HG02840 (cell line): ENCODE results near the gene PRSS53.

Experiments used
- ATAC-seq: cut with Tn5 transposase; IDR thresholded peaks from one replicate; pipeline ENCODE4 v1.9.1; 2021; ENCODE audit warnings: mild to moderate bottlenecking, moderate library complexity, moderate number of reproducible peaks; ENCODE audit not compliant: unreplicated experiment, low FRiP score

PRSS53 gene

DNA sequence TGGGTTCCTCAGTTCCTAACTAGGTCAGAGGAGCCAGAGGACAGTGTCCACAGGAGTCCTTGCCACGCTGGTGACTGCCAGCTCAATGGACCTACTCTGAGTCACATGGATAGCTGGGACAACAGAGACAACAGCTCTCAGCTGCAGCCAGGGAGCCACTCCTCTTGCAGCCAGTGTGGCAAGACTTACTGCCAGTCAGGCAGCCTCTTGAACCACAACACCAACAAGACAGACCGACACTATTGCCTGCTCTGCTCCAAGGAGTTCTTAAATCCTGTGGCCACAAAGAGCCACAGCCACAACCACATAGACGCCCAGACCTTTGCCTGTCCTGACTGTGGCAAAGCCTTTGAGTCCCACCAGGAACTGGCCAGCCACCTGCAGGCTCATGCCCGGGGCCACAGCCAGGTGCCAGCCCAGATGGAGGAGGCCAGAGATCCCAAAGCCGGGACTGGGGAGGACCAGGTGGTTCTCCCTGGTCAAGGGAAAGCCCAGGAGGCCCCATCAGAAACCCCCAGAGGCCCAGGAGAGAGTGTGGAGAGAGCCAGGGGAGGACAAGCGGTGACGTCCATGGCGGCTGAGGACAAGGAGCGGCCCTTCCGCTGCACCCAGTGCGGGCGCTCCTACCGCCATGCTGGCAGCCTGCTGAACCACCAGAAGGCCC lies 7.9 kb downstream of the PRSS53 start:
- no peak for ATAC-seq

DNA sequence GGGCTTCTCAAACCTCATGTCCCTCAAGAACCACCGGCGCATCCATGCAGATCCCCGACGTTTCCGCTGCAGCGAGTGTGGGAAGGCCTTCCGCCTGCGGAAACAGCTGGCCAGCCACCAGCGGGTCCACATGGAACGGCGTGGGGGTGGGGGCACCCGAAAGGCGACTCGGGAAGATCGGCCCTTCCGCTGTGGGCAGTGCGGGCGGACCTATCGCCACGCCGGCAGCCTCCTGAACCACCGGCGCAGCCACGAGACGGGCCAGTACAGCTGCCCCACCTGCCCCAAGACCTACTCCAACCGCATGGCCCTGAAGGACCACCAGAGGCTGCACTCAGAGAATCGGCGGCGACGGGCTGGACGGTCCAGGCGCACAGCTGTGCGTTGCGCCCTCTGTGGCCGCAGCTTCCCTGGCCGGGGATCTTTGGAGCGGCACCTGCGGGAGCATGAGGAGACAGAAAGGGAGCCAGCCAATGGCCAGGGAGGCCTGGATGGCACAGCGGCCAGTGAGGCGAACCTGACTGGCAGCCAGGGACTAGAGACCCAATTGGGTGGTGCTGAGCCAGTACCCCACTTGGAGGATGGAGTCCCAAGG lies 8.6 kb downstream of the PRSS53 start:
- no peak for ATAC-seq

GRCh38 chr16:31079342-31079944 lies 9.3 kb downstream of the PRSS53 start:
- ATAC-seq = no peak

DNA sequence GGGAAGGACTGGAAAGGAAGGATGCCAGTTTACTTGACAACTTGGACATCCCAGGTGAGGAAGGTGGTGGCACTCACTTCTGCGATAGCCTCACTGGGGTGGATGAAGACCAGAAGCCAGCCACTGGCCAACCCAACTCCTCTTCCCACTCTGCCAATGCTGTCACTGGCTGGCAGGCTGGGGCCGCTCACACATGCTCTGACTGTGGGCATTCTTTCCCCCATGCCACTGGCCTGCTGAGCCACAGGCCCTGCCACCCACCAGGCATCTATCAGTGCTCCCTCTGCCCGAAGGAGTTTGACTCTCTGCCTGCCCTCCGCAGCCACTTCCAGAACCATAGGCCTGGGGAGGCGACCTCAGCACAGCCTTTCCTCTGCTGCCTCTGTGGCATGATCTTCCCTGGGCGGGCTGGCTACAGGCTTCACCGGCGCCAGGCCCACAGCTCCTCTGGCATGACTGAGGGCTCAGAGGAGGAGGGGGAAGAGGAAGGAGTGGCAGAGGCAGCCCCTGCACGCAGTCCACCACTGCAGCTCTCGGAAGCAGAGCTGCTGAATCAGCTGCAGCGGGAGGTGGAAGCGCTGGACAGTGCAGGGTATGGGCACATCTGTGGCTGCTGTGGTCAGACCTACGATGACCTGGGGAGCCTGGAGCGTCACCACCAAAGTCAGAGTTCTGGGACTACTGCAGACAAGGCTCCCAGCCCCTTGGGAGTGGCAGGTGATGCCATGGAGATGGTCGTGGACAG lies 10.0 kb downstream of the PRSS53 start:
- no peak for ATAC-seq

GRCh38 chr16:31077592-31078396 lies 10.9 kb downstream of the PRSS53 start:
- no peak for ATAC-seq

DNA sequence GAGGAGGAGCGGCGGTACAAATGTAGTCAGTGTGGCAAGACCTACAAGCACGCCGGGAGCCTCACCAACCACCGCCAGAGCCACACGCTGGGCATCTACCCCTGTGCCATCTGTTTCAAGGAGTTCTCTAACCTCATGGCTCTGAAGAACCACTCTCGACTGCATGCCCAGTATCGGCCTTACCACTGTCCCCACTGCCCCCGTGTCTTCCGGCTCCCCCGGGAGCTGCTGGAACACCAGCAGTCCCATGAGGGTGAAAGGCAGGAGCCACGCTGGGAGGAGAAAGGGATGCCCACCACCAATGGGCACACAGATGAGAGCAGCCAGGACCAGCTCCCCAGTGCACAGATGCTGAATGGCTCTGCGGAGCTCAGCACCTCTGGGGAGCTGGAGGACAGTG lies 11.7 kb downstream of the PRSS53 start:
- ATAC-seq = no peak

DNA sequence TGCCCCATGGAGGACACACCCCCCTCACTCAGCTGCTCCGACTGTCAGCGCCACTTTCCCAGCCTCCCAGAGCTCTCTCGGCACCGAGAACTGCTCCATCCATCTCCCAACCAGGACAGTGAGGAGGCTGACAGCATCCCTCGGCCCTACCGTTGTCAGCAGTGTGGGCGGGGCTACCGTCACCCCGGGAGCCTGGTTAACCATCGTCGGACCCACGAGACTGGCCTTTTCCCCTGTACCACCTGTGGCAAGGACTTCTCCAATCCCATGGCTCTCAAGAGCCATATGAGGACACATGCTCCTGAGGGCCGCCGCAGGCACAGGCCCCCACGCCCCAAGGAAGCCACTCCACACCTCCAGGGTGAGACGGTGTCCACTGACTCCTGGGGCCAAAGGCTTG lies 12.4 kb downstream of the PRSS53 start:
- no peak for ATAC-seq

GRCh38 chr16:31074814-31075183 lies 13.9 kb downstream of the PRSS53 start:
- no peak for ATAC-seq

GRCh38 chr16:31073970-31074813 lies 14.6 kb downstream of the PRSS53 start, which contains the start of the genes ZNF646 and ZNF668:
Gene ZNF646 (plus strand): TSS chr16:31074422. CDS start chr16:31076325, 1,903 bp downstream.
Gene ZNF668 (minus strand): TSS chr16:31074240. CDS start chr16:31064459, 9,781 bp downstream.
- peak; percentile 71 for ATAC-seq

GRCh38 chr16:31073142-31073969 lies 15.4 kb downstream of the PRSS53 start:
- ATAC-seq = peak; percentile 61

GRCh38 chr16:31072540-31073141 lies 16.1 kb downstream of the PRSS53 start:
- no peak for ATAC-seq

DNA sequence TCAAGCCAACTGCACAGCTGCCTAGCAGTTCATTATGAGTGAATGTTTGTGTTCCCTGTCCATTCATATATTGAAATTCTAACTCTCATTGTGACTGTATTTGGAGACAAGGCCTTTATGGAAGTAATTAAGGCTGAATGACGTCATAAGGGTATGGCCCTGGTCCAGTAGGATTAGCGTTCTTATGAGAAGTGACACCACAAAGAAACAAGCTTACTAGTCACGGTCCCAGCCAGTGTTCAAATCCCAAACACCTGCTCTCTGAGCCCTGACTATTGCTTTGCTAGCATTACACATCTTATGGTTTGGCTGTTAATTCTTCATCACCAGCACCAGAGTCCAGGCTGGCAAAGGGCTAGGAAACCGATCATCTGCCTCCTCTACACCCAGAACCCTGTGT lies 16.9 kb downstream of the PRSS53 start:
- no peak for ATAC-seq

GRCh38 chr16:31067342-31067741 lies 21.4 kb downstream of the PRSS53 start:
- no peak for ATAC-seq

DNA sequence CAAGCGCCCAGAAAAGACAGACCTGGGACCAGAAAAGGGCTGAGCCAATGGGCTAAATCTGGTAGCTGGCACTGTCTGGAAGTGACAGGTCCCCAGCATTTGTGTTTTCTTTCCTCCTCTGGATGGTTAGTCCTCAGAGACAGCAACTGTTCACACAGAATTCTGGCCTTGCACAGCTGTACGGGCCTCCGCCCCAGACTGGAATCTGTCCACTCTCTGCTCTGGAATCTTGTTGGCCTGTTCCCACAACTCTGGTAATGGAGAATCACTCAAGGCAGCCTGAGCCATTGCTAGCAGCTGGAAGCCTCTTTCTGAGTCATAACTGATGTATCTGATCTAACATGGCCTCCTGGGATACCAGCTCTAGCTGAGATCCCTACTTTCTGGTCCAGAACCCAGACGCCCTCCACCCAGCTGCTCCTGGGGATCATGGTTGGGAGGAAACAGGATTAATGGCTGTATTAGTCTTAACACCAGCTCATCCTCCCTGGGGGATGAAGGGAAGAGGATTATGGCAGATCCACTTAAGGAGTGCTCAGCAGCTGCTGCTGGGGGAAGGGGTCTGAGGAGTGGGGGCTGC lies 23.8 kb downstream of the PRSS53 start:
- no peak for ATAC-seq

DNA sequence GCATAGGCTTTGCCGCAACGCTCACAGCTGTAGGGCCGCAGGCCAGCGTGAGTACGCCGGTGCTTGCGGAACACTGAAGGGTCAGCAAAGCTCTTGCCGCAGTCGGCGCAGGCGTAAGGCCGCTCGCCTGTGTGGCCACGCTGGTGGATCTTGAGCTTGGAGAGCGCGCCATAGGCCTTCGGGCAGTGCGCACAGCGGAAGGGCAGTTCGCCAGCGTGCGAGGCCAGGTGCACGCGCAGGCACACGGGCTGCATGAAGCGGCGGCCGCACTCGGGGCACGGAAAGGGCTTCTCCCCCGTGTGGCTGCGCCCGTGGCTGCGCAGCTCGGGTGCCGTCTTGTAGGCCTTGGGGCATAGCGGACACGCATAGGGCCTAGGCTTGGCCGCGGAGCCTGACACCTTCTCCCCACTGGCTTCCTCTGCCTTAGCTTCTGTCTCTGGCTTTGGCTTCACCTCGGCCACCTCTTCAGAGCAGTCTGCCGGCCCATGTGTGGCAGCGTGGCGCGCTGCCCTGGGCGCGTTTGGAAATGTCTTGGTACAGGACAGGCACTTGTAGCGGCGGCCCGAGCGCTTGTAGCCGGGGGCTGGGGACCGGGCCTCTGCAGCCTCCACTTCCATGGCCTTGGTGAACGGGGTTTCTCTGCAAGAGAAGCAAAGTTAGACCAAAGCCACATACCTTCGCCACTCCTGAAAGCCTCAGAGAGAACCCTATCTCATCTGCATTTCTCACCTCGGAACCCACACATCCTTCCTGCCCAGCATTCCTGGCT lies 24.7 kb downstream of the PRSS53 start:
- no peak for ATAC-seq

DNA sequence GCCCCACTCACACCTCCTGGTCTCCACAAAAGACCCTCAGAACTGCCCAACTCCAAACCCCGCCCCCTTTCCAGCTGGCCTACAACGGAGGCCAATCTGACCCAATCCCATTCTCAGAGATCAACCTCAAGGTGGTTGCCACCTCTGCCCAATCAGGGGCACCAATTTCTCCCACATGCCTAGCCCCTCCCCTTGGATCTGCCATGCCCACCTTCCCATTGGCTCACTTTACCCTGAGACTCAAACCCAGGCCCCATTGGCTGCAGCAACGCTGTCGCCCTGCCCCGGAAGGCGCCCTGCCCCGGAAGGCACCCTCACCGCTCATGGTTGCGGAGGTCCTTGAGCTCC lies 25.3 kb downstream of the PRSS53 start:
- ATAC-seq = no peak

DNA sequence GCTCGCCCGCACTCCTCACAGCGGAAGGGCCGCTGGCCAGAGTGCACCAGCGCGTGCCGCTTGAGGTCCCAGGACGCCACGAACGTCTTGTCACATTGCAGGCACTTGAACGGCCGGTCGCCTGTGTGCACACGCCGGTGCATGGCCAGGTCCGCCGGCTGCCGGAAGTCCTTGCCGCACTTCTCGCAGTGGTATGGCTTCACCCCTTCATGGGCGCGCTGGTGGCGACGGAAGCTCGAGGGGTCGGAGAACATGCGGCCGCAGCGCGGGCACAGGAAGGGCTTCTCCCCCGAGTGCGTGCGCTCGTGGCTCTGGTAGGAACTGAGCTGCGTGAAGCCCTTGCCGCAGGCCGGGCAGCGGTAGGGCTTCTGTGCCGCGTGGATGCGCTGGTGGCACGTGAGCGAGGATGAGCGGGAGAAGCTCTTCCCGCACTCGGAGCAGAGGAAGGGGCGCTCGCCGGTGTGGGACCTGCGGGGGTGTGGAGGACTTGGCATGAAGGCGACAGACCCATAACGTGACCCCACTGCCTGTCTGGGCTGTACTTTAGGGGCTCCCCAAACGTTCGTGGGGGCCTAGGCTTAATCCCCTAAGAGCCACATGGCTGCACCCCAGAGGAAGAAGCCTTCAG lies 26.8 kb downstream of the PRSS53 start:
- no peak for ATAC-seq
